Urothelium cell line (cell line): ENCODE results near the gene RPLP2.

Source experiments
- DNase-seq: peaks from one replicate; pipeline ENCODE4 v3.0.0; 2011; ENCODE audit warnings: low spot score, mixed read lengths
- FAIRE-seq: peaks from 2 replicates; lab custom pipeline; 2011; peaks lifted over from hg19 to GRCh38; lab: Jason Lieb, UNC

RPLP2 gene

DNA sequence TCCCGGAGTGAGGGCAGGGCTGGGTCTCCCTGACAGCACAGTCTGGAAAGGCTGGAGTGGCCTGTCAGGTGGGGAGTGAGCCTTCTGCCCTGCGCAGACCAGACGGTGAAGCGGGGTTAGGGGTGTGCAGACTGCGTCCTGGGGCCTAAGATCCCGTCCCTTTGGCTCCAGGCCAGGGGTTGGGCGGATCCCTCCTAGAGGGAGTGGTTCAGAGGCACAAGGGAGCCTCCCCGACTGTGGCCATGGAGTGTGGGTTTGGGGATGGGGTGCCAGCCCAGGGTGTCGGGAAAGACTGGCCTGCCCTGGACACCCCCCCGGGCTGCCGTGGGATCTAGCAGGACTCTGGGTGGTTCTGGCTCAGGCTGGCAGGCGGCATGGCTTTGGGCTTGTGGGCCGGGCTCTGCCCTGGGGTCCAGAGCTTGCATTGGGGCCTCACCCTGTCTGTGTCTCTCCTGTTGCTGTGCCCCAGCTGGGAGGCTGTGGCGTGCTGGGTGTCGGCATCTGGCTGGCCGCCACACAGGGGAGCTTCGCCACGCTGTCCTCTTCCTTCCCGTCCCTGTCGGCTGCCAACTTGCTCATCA is 52.4 kb downstream of the RPLP2 start:
- FAIRE-seq (no peak), DNase-seq (no peak)
